Colonic mucosa (tissue), 4 donors: ENCODE data around the gene FHIT. TPM values are rescaled to one million over a fixed set of nuclear protein-coding genes. Genes with fewer than 3 reads are reported as not detected.

Experiments
- DNase-seq: peaks from one replicate; pipeline ENCODE4 v3.0.0-alpha.2; 2020
- H3K27ac ChIP-seq: fragments of 200-600 bp; one replicate; pipeline ENCODE4 v1.8.0; 2021
- H3K27me3 ChIP-seq: fragments of 200-600 bp; one replicate; pipeline ENCODE4 v1.8.0; 2021
- H3K36me3 ChIP-seq: fragments of 200-600 bp; one replicate; pipeline ENCODE4 v1.8.0; 2021
- H3K4me1 ChIP-seq: fragments of 200-600 bp; one replicate; pipeline ENCODE4 v1.8.0; 2021; ENCODE audit warnings: mild to moderate bottlenecking
- H3K4me3 ChIP-seq: fragments of 200-600 bp; one replicate; pipeline ENCODE4 v1.8.0; 2021
- H3K9ac ChIP-seq, 2 donors: one replicate each; pipeline ENCODE4 v1.7.0; 2013; ENCODE audit warnings: control low read depth in 2 of 2, low read depth in 2 of 2, low read length in 2 of 2
- H3K9me3 ChIP-seq: fragments of 200-600 bp; one replicate; pipeline ENCODE4 v1.8.0; 2021
- CTCF ChIP-seq: fragments of 200-600 bp; IDR thresholded peaks from one replicate; pipeline ENCODE4 v1.8.0; 2022; ENCODE audit warnings: antibody characterized with exemption, mild to moderate bottlenecking
- intact Hi-C: fragments of 100-400 bp; cut with DNase I; formaldehyde crosslinking; loops from one replicate; pipeline ENCODE4 v1.14.1; 2022
- total RNA-seq, 2 donors: library from RNA; stranded (reverse); fragmentation: NEBNext Ultra II Directional in 1 of 2; extraction: Animal tissue kit (Norgen Biotek cat#: 25700) in 1 of 2; gene quantifications; one replicate each; pipeline ENCODE4 v1.2.1, GENCODE V29; 2021
- donor health status: healthy.
- donor health status: DM: no; HTN: no; CAD: no.
- donor health status: DM: no; HTN: no; CAD: no.

Gene FHIT
- total RNA-seq, 2 donors from 2014 or later, result 7.7 to 9.4 TPM

- no peak overlapping the region for H3K4me3 ChIP-seq
- DNase-seq, result no peak
- H3K27me3 ChIP-seq, result no peaks in the 10 kb centered on the region
- H3K9ac ChIP-seq, result no peak overlapping the region
- intact Hi-C loops, result no loop called here
- H3K9me3 ChIP-seq, result no peaks in the 10 kb centered on the region
- no peak for TF ChIP-seq CTCF
- H3K27ac ChIP-seq, result no peak overlapping the region
- no peaks in the 10 kb centered on the region for H3K36me3 ChIP-seq
- H3K4me1 ChIP-seq, result no peaks in the 10 kb centered on the region
These were observed 132.4 kb downstream of the FHIT start for GRCh38 chr3:61118830-61119229.

GRCh38 chr3:61117045-61117898 is 134.0 kb downstream of the FHIT start:
- no peak overlapping the region for H3K4me3 ChIP-seq
- TF ChIP-seq CTCF, result no peak
- H3K9me3 ChIP-seq, result no peaks in the 10 kb centered on the region
- H3K4me1 ChIP-seq, result no peaks in the 10 kb centered on the region
- H3K36me3 ChIP-seq, result no peaks in the 10 kb centered on the region
- no peaks in the 10 kb centered on the region for H3K27me3 ChIP-seq
- no peak overlapping the region for H3K27ac ChIP-seq
- no peak for DNase-seq
- intact Hi-C loops, result no loop called here
- no peak overlapping the region for H3K9ac ChIP-seq

- Histone ChIP-seq H3K36me3 (no peaks in the 10 kb centered on the region), H3K4me1 (no peaks in the 10 kb centered on the region), H3K4me3 (no peak overlapping the region), H3K9me3 (no peaks in the 10 kb centered on the region), H3K27ac (no peak overlapping the region), H3K27me3 (no peaks in the 10 kb centered on the region), H3K9ac (no peak overlapping the region)
- no peak for DNase-seq
- no peak for TF ChIP-seq CTCF
- intact Hi-C loops, result no loop called here
These were observed 136.8 kb downstream of the FHIT start for GRCh38 chr3:61114316-61114953.

GRCh38 chr3:61111825-61112224 is 139.4 kb downstream of the FHIT start:
- no peak for DNase-seq
- H3K9me3 ChIP-seq, result no peaks in the 10 kb centered on the region
- intact Hi-C loops, result no loop called here
- H3K27me3 ChIP-seq, result no peaks in the 10 kb centered on the region
- no peak overlapping the region for H3K4me3 ChIP-seq
- no peak overlapping the region for H3K9ac ChIP-seq
- TF ChIP-seq CTCF, result no peak
- no peaks in the 10 kb centered on the region for H3K36me3 ChIP-seq
- H3K4me1 ChIP-seq, result no peaks in the 10 kb centered on the region
- no peak overlapping the region for H3K27ac ChIP-seq

GRCh38 chr3:61110576-61110975 is 140.7 kb downstream of the FHIT start:
- no peak for DNase-seq
- Histone ChIP-seq H3K4me1 (no peaks in the 10 kb centered on the region), H3K9me3 (no peaks in the 10 kb centered on the region), H3K27me3 (no peaks in the 10 kb centered on the region), H3K27ac (no peak overlapping the region), H3K4me3 (no peak overlapping the region), H3K9ac (no peak overlapping the region), H3K36me3 (no peaks in the 10 kb centered on the region)
- no peak for TF ChIP-seq CTCF
- intact Hi-C loops, result no loop called here
